K562 (cell line): Measurements from ENCODE around the gene PTOV1. TPM values are rescaled to one million over a fixed set of nuclear protein-coding genes. Genes with fewer than 3 reads are reported as not detected.

Experiments used
- ARID3B ChIP-seq: fragments of 250-450 bp; sonication (Bioruptor Pico); IDR thresholded peaks from 2 replicates; pipeline ENCODE4 v1.4.0; 2020; ENCODE audit warnings: borderline replicate concordance
- BACH1 ChIP-seq: fragments of 200-800 bp; sonication (Bioruptor generic); IDR thresholded peaks from 2 replicates; pipeline ENCODE4 v1.6.1; 2016; ENCODE audit warnings: missing genetic modification characterization, missing compliant biosample characterization
- BRD4 ChIP-seq: fragments of 200-600 bp; sonication (generic); IDR thresholded peaks from 2 replicates; pipeline ENCODE4 v1.6.1; 2017; ENCODE audit warnings: inconsistent platforms
- DEAF1 ChIP-seq: fragments of 450-650 bp; formaldehyde crosslinking; IDR thresholded peaks from 2 replicates; pipeline ENCODE4 v1.4.0; 2020; ENCODE audit warnings: mild to moderate bottlenecking, moderate library complexity
- EP300 ChIP-seq: IDR thresholded peaks from 2 replicates; pipeline ENCODE4 v1.6.1; 2012; ENCODE audit warnings: low read length, improper control_type of control experiment
- EWSR1 ChIP-seq: fragments of 450-650 bp; IDR thresholded peaks from 2 replicates; pipeline ENCODE4 v1.6.1; 2018; ENCODE audit warnings: borderline replicate concordance, mild to moderate bottlenecking, low read depth, moderate library complexity; ENCODE audit not compliant: partially characterized antibody
- HMBOX1 ChIP-seq: sonication (generic); IDR thresholded peaks from 2 replicates; pipeline ENCODE4 v1.6.1; 2016
- HMG20B ChIP-seq: fragments of 250-450 bp; sonication (Bioruptor Pico); IDR thresholded peaks from 2 replicates; pipeline ENCODE4 v1.5.0; 2021; ENCODE audit warnings: mild to moderate bottlenecking
- HOMEZ ChIP-seq: fragments of 250-450 bp; sonication (Bioruptor Pico); IDR thresholded peaks from 2 replicates; pipeline ENCODE4 v1.4.0; 2020; ENCODE audit warnings: mild to moderate bottlenecking, moderate library complexity
- POLR2H ChIP-seq: IDR thresholded peaks from 2 replicates; pipeline ENCODE4 v1.6.1; 2016; ENCODE audit warnings: missing genetic modification characterization, low read depth, mild to moderate bottlenecking, control low read depth, missing compliant biosample characterization, moderate library complexity
- XRCC5 ChIP-seq: fragments of 200-400 bp; formaldehyde crosslinking; IDR thresholded peaks from 2 replicates; pipeline ENCODE4 v1.6.1; 2017; ENCODE audit warnings: low read depth, mild to moderate bottlenecking, low read length
- ZBTB26 ChIP-seq: fragments of 450-650 bp; formaldehyde crosslinking; IDR thresholded peaks from 2 replicates; pipeline ENCODE4 v1.4.0; 2022; ENCODE audit warnings: missing genetic modification characterization
- ZFP91 ChIP-seq: sonication (generic); formaldehyde crosslinking; IDR thresholded peaks from 2 replicates; pipeline ENCODE4 v1.8.0; 2022; ENCODE audit warnings: mild to moderate bottlenecking, missing genetic modification reagents
- ZNF224 ChIP-seq: sonication (generic); formaldehyde crosslinking; IDR thresholded peaks from 2 replicates; pipeline ENCODE4 v1.8.0; 2022; ENCODE audit warnings: mild to moderate bottlenecking, missing genetic modification reagents
- ZNF277 ChIP-seq: fragments of 250-450 bp; sonication (Bioruptor Pico); IDR thresholded peaks from 2 replicates; pipeline ENCODE4 v1.8.0; 2022; ENCODE audit warnings: inconsistent platforms, mild to moderate bottlenecking, moderate library complexity, borderline replicate concordance
- ZNF644 ChIP-seq: fragments of 200-800 bp; sonication (Bioruptor generic); IDR thresholded peaks from 2 replicates; pipeline ENCODE4 v1.6.1; 2016; ENCODE audit warnings: low read depth, missing genetic modification characterization, missing compliant biosample characterization
- ZNF780A ChIP-seq: fragments of 250-450 bp; sonication (Bioruptor Pico); IDR thresholded peaks from 2 replicates; pipeline ENCODE4 v1.5.0; 2021; ENCODE audit warnings: mild to moderate bottlenecking
- polyA plus RNA-seq, 8 experiments: library from polyadenylated mRNA; depleted of rRNA in 4 of 8; stranded (reverse) in 5 of 8; unstranded in 3 of 8; fragments of >200 nt; fragmentation: Nextera tagmentation in 2 of 8; fragmentation: Illumina TruSeq in 1 of 8; extraction: Ambion mirVana in 2 of 8; extraction: Trizol in 1 of 8; gene quantifications; 2 replicates each; pipeline versions ENCODE4 v1.2.1 to v1.2.3, GENCODE V29; 2011 to 2014; ENCODE audit warnings: inconsistent platforms in 1 of 8, missing spikeins in 1 of 8
- total RNA-seq, 7 experiments: library from RNA; depleted of rRNA in 6 of 7; stranded (reverse); fragments of >200 nt in 6 of 7; fragmentation: Illumina TruSeq in 2 of 7; extraction: Trizol in 2 of 7; gene quantifications; 2 replicates each; pipeline versions ENCODE4 v1.2.1 to v1.2.3, GENCODE V29; 2011 to 2021; ENCODE audit warnings: low replicate concordance in 1 of 7

The PTOV1 gene
- total and polyA plus RNA-seq, 9 of the 15 experiments (the other 6 are each of a cell fraction or from before 2014, with no cell fraction given) = 4.9 to 169 (median 43.5) TPM

- TF ChIP-seq ZBTB26 (0 out of 2 replicates have a peak, but pooled peaks have one; percentile 42), BACH1 (tag) (peak; percentile 93; the same call in 1 of the 2 replicates), ZFP91 (CRISPR knock-in tag) (no peak), BRD4 (no peak; the same call in 1 of the 2 replicates), XRCC5 (peak; percentile 68; the same call in 1 of the 2 replicates), HOMEZ (CRISPR knock-in tag) (no peak), POLR2H (tag) (no peak; the same call in 1 of the 2 replicates), DEAF1 (CRISPR knock-in tag) (no peak), HMBOX1 (no peak), HMG20B (CRISPR knock-in tag) (no peak), EP300 (no peak), ZNF780A (CRISPR knock-in tag) (no peak), ZNF644 (tag) (peak; percentile 95), ARID3B (CRISPR knock-in tag) (no peak), ZNF224 (no peak), EWSR1 (no peak), ZNF277 (CRISPR knock-in tag) (no peak)
Observed at GRCh38 chr19:49876422-49877019, 25.6 kb downstream of the PTOV1 start (continued).
